ENCODE results near the gene DNAJC28.
"Not testable (repeated sequence)": the region's sequence is repeated elsewhere in the genome, so short reads cannot be mapped to it uniquely, and the experiment has no call there.

The DNAJC28 gene

GRCh38 chr21:33477066-33477465, 14.4 kb downstream of the DNAJC28 start:
- H3K9me3 ChIP-seq = no peaks in the 10 kb centered on the region
- no peak for TF ChIP-seq CTCF (IDR thresholded peaks at IDR 0.05)
- H3K27me3 ChIP-seq = no peaks in the 10 kb centered on the region

GRCh38 chr21:33473344-33473743, 18.2 kb downstream of the DNAJC28 start:
- Histone ChIP-seq H3K4me3 (ENCODE audit: low read depth in 1 of 2, low read length in 1 of 2) (no peak overlapping the region), H3K36me3 (no peaks in the 10 kb centered on the region), H3K27me3 (no peaks in the 10 kb centered on the region), H3K27ac (no peak overlapping the region), H3K4me1 (ENCODE audit: control insufficient read depth in 1 of 2, insufficient read depth in 1 of 2, low read depth in 1 of 2, low read length in 1 of 2) (peaks cover 3 to 4% of the 10 kb centered on the region in 2 experiments), H3K9me3 (no peaks in the 10 kb centered on the region)
- TF ChIP-seq CTCF (IDR thresholded peaks at IDR 0.05) = no peak

More at GRCh38 chr21:33477066-33477465, 14.4 kb downstream of the DNAJC28 start:
- Histone ChIP-seq H3K4me3 (ENCODE audit: low read depth in 1 of 2, low read length in 1 of 2) (no peak overlapping the region), H3K4me1 (ENCODE audit: control insufficient read depth in 1 of 2, insufficient read depth in 1 of 2, low read depth in 1 of 2, low read length in 1 of 2) (peaks cover 17 to 20% of the 10 kb centered on the region in 2 experiments), H3K36me3 (no peaks in the 10 kb centered on the region), H3K27ac (no peak overlapping the region)

- Histone ChIP-seq H3K9me3 (no peaks in the 10 kb centered on the region), H3K36me3 (peaks cover 5% of the 10 kb centered on the region), H3K27me3 (no peaks in the 10 kb centered on the region), H3K4me1 (ENCODE audit: control insufficient read depth in 1 of 2, insufficient read depth in 1 of 2, low read depth in 1 of 2, low read length in 1 of 2) (no peaks in the 10 kb centered on the region), H3K27ac (no peak overlapping the region), H3K4me3 (ENCODE audit: low read depth in 1 of 2, low read length in 1 of 2) (no peak overlapping the region)
- no peak for TF ChIP-seq CTCF (IDR thresholded peaks at IDR 0.05)
Measured at GRCh38 chr21:33470701-33471100, 20.8 kb downstream of the DNAJC28 start.

- H3K27me3 ChIP-seq; H3K4me3 ChIP-seq (ENCODE audit: low read depth in 1 of 2, low read length in 1 of 2); H3K9me3 ChIP-seq; H3K36me3 ChIP-seq; H3K4me1 ChIP-seq (ENCODE audit: control insufficient read depth in 1 of 2, insufficient read depth in 1 of 2, low read depth in 1 of 2, low read length in 1 of 2); H3K27ac ChIP-seq: not testable (repeated sequence)
Measured at GRCh38 chr21:33469183-33469582, 22.3 kb downstream of the DNAJC28 start.

- H3K27me3 ChIP-seq = no peaks in the 10 kb centered on the region
- H3K4me3 ChIP-seq (ENCODE audit: low read depth in 1 of 2, low read length in 1 of 2) = no peak overlapping the region
- peaks cover 16% of the 10 kb centered on the region for H3K36me3 ChIP-seq
- H3K9me3 ChIP-seq = no peaks in the 10 kb centered on the region
- no peak for TF ChIP-seq CTCF (IDR thresholded peaks at IDR 0.05)
- H3K4me1 ChIP-seq (ENCODE audit: control insufficient read depth in 1 of 2, insufficient read depth in 1 of 2, low read depth in 1 of 2, low read length in 1 of 2) = no peaks in the 10 kb centered on the region
- no peak overlapping the region for H3K27ac ChIP-seq
Measured at GRCh38 chr21:33461538-33462250, 29.8 kb downstream of the DNAJC28 start.

GRCh38 chr21:33458861-33459260, 32.7 kb downstream of the DNAJC28 start:
- no peak for TF ChIP-seq CTCF (IDR thresholded peaks at IDR 0.05)
- Histone ChIP-seq H3K4me1 (ENCODE audit: control insufficient read depth in 1 of 2, insufficient read depth in 1 of 2, low read depth in 1 of 2, low read length in 1 of 2) (no peaks in the 10 kb centered on the region), H3K27me3 (no peaks in the 10 kb centered on the region), H3K4me3 (ENCODE audit: low read depth in 1 of 2, low read length in 1 of 2) (no peak overlapping the region), H3K36me3 (peaks cover 16% of the 10 kb centered on the region), H3K9me3 (no peaks in the 10 kb centered on the region), H3K27ac (no peak overlapping the region)
